HG02970 (cell line): ENCODE data around the gene ACACA.
A peak's percentile ranks its signal among the peaks of the same experiment; 100 is the strongest.

Source experiments
- ATAC-seq: cut with Tn5 transposase; IDR thresholded peaks from one replicate; pipeline ENCODE4 v1.9.1; 2021; ENCODE audit warnings: mild to moderate bottlenecking, moderate library complexity, moderate number of reproducible peaks; ENCODE audit not compliant: unreplicated experiment, low FRiP score

Gene ACACA

GRCh38 chr17:37399265-37399803 is 7.3 kb downstream of the ACACA start:
- ATAC-seq = no peak

- no peak for ATAC-seq
Measured at GRCh38 chr17:37393352-37393751, 13.3 kb downstream of the ACACA start.

- ATAC-seq = no peak
Measured at GRCh38 chr17:37392024-37392590, 14.5 kb downstream of the ACACA start.

GRCh38 chr17:37391146-37391545 is 15.5 kb downstream of the ACACA start:
- ATAC-seq = no peak

GRCh38 chr17:37389160-37389559 is 17.5 kb downstream of the ACACA start:
- no peak for ATAC-seq

GRCh38 chr17:37388266-37388665 is 18.4 kb downstream of the ACACA start:
- ATAC-seq = no peak

- ATAC-seq = no peak
Measured at GRCh38 chr17:37386462-37386861, 20.2 kb downstream of the ACACA start.

- ATAC-seq = no peak
Measured at GRCh38 chr17:37385474-37385990, 21.1 kb downstream of the ACACA start.

GRCh38 chr17:37384560-37385149 is 22.0 kb downstream of the ACACA start:
- no peak for ATAC-seq

GRCh38 chr17:37382056-37382455 is 24.6 kb downstream of the ACACA start:
- no peak for ATAC-seq

- ATAC-seq = no peak
Measured at GRCh38 chr17:37375706-37376105, 30.9 kb downstream of the ACACA start, which contains the start of gene C17orf78. TSS of gene C17orf78 (plus strand) at chr17:37375985. CDS start at chr17:37376093, 108 bp downstream.

- ATAC-seq = no peak
Measured at GRCh38 chr17:37373530-37374159, 33.0 kb downstream of the ACACA start.

GRCh38 chr17:37368577-37368976 is 38.1 kb downstream of the ACACA start:
- no peak for ATAC-seq

GRCh38 chr17:37365589-37365988 is 41.0 kb downstream of the ACACA start:
- ATAC-seq = no peak

GRCh38 chr17:37361543-37361942 is 45.1 kb downstream of the ACACA start:
- ATAC-seq = no peak

GRCh38 chr17:37360632-37361031 is 46.0 kb downstream of the ACACA start:
- ATAC-seq = no peak

GRCh38 chr17:37359682-37360188 is 46.9 kb downstream of the ACACA start:
- ATAC-seq = no peak

GRCh38 chr17:37358830-37359681 is 47.6 kb downstream of the ACACA start:
- peak; percentile 92 for ATAC-seq

- ATAC-seq = no peak
Measured at GRCh38 chr17:37358098-37358829, 48.4 kb downstream of the ACACA start.
